ENCODE results near the gene LIX1.

DNA sequence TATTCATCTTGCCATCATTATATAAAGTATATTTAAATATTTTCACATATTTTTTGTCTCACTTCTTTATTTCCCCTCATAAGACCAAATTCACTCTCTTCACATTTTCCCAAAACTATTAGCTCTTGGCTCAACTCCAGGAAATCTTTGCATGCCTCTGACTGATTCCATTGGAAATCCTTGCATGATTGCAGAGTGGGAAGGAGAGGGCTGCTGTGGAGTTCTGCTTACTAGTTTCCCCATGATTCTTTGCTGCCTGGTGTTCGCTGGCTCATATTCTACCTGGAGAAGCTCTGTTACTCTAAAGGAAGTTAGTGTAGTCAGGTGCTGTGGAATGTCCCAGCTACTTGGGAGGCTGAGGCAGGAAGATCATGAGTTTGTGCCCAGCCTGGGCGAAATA, 41.9 kb downstream of the LIX1 start:
- TF ChIP-seq, protein P1, sequence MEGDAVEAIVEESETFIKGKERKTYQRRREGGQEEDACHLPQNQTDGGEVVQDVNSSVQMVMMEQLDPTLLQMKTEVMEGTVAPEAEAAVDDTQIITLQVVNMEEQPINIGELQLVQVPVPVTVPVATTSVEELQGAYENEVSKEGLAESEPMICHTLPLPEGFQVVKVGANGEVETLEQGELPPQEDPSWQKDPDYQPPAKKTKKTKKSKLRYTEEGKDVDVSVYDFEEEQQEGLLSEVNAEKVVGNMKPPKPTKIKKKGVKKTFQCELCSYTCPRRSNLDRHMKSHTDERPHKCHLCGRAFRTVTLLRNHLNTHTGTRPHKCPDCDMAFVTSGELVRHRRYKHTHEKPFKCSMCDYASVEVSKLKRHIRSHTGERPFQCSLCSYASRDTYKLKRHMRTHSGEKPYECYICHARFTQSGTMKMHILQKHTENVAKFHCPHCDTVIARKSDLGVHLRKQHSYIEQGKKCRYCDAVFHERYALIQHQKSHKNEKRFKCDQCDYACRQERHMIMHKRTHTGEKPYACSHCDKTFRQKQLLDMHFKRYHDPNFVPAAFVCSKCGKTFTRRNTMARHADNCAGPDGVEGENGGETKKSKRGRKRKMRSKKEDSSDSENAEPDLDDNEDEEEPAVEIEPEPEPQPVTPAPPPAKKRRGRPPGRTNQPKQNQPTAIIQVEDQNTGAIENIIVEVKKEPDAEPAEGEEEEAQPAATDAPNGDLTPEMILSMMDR (IDR thresholded peaks at IDR 0.05; ENCODE audit: low read depth, low read length, poor library complexity, severe bottlenecking): no peak
- no peak for TF ChIP-seq EZH2phosphoT487 (IDR thresholded peaks at IDR 0.05; ENCODE audit: borderline replicate concordance, low read length)
